Activated CD4-positive, alpha-beta T cell treated with anti-CD3 and anti-CD28 coated beads for 36 hours (primary cell): ENCODE results near the gene MPP4. TPM values are rescaled to one million over a fixed set of nuclear protein-coding genes. Genes with fewer than 3 reads are reported as not detected.
A peak's percentile ranks its signal among the peaks of the same experiment; 100 is the strongest.

ENCODE experiments used
- ATAC-seq: fragments of 200-7000 bp; cut with Tn5 transposase; one replicate; pipeline ENCODE4 v1.10.0; 2021; ENCODE audit warnings: mild to moderate bottlenecking, moderate library complexity
- CTCF ChIA-PET: fragments of 350-600 bp; sonication (Branson Sonifier 250); formaldehyde crosslinking; loops from one replicate; lab custom pipeline; 2021; ENCODE audit warnings: antibody characterized with exemption; lab: Charles Lee
- POLR2A ChIA-PET: fragments of 350-600 bp; sonication (Branson Sonifier 250); formaldehyde crosslinking; loops from one replicate; lab custom pipeline; 2021; ENCODE audit warnings: antibody characterized with exemption, inconsistent platforms; lab: Charles Lee
- DNase-seq: peaks from one replicate; pipeline ENCODE4 v3.0.0-alpha.2; 2020
- H3K27ac Mint-ChIP-seq: one replicate; pipeline ENCODE4 v1.8.0; 2021; ENCODE audit warnings: mixed read lengths
- H3K27me3 Mint-ChIP-seq: one replicate; pipeline ENCODE4 v1.8.0; 2021; ENCODE audit warnings: mixed read lengths
- H3K36me3 Mint-ChIP-seq: one replicate; pipeline ENCODE4 v1.8.0; 2021; ENCODE audit warnings: low read depth, mixed read lengths
- H3K4me1 Mint-ChIP-seq: one replicate; pipeline ENCODE4 v1.8.0; 2021; ENCODE audit warnings: mixed read lengths
- H3K4me3 Mint-ChIP-seq: one replicate; pipeline ENCODE4 v1.8.0; 2021; ENCODE audit warnings: mild to moderate bottlenecking, moderate library complexity, mixed read lengths
- H3K9me3 Mint-ChIP-seq: one replicate; pipeline ENCODE4 v1.8.0; 2021; ENCODE audit warnings: low read depth, mixed read lengths
- intact Hi-C, 2 experiments: fragments of 100-400 bp; cut with DNase I in 1 of 2; cut with micrococcal nuclease in 1 of 2; formaldehyde crosslinking; loops; one replicate each; pipeline versions ENCODE4 v1.14.2 to v1.15.1; 2022 to 2024; cut with DNase I, micrococcal nuclease
- total RNA-seq, 2 experiments: library from RNA; stranded (reverse); gene quantifications; one replicate each; pipeline ENCODE4 v1.2.3, GENCODE V29; 2021

Gene MPP4
- total RNA-seq, result not detected

- Mint-ChIP-seq H3K27ac (no peak within 1 kb of the TSS), H3K9me3 (no peaks in the 10 kb centered on the region), H3K4me3 (no peak within 1 kb of the TSS), H3K36me3 (peaks cover 2% of the 10 kb centered on the region), H3K27me3 (no peaks in the 10 kb centered on the region), H3K4me1 (peaks cover 3% of the 10 kb centered on the region)
- POLR2A ChIA-PET, result no interaction called here
- DNase-seq (no peak), ATAC-seq (no peak)
- CTCF ChIA-PET, result no interaction called here
- intact Hi-C loops, result no loop called here
These were observed at the start of gene MPP4 for GRCh38 chr2:201698588-201699226. MPP4 (minus strand) TSS chr2:201698644; CDS start chr2:201693954, 4,690 bp downstream.

DNA sequence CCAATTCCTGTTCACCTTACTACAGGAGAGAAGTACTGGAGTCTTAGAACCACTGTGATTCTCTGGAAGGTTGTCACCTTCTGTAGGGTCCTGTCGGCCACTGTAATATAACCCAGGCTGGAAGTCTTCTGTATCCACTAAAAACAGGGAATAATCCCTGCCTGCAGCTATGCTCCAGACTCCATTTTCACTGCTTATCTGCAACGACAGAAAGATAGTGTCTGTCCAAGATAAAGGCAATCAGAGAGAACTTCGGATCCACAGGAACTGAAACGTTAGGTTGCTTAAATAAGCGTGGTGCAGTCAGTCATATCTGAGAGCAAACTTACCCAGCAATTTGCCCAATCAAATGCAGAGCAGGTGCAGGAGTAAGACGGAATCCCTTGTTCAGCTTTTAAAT is 48.1 kb upstream of the MPP4 start:
- DNase-seq (no peak), ATAC-seq (no peak)
- Mint-ChIP-seq H3K36me3 (peaks cover 9% of the 10 kb centered on the region), H3K9me3 (no peaks in the 10 kb centered on the region), H3K4me1 (no peaks in the 10 kb centered on the region), H3K4me3 (no peak overlapping the region), H3K27ac (no peak overlapping the region), H3K27me3 (no peaks in the 10 kb centered on the region)
- POLR2A ChIA-PET, result no interaction called here
- CTCF ChIA-PET, result no interaction called here
- intact Hi-C loops, result no loop called here

GRCh38 chr2:201735486-201735885 is 37.0 kb upstream of the MPP4 start:
- H3K4me3 Mint-ChIP-seq, result no peak overlapping the region
- ChIA-PET POLR2A (no interaction called here), CTCF (no interaction called here)
- intact Hi-C loops, result no loop called here
- H3K36me3 Mint-ChIP-seq, result peaks cover 26% of the 10 kb centered on the region
- H3K9me3 Mint-ChIP-seq, result peaks cover 4% of the 10 kb centered on the region
- no peak overlapping the region for H3K27ac Mint-ChIP-seq
- no peak for ATAC-seq
- no peaks in the 10 kb centered on the region for H3K27me3 Mint-ChIP-seq
- no peak for DNase-seq
- peaks cover 11% of the 10 kb centered on the region for H3K4me1 Mint-ChIP-seq

- CTCF ChIA-PET, result interaction anchor here (0.6 to 1.1 kb wide), 4 partner anchors 15 to 154 kb away, joined by 3 to 4 read pairs (median 4); no protein-coding TSS in a partner anchor
These were observed 35.7 kb upstream of the MPP4 start for GRCh38 chr2:201734111-201734510.

GRCh38 chr2:201733544-201733943 is 35.1 kb upstream of the MPP4 start:
- intact Hi-C loops, result no loop called here
- H3K4me1 Mint-ChIP-seq, result peaks cover 12% of the 10 kb centered on the region
- H3K27ac Mint-ChIP-seq, result no peak overlapping the region
- peaks cover 4% of the 10 kb centered on the region for H3K9me3 Mint-ChIP-seq
- CTCF ChIA-PET, result interaction anchor here (0.7 to 1.1 kb wide), 3 partner anchors 15 to 35 kb away, joined by 3 to 4 read pairs (median 3); no protein-coding TSS in a partner anchor
- ATAC-seq (no peak), DNase-seq (no peak)
- H3K4me3 Mint-ChIP-seq, result no peak overlapping the region
- peaks cover 28% of the 10 kb centered on the region for H3K36me3 Mint-ChIP-seq
- POLR2A ChIA-PET, result no interaction called here
- no peaks in the 10 kb centered on the region for H3K27me3 Mint-ChIP-seq

More at GRCh38 chr2:201734111-201734510, 35.7 kb upstream of the MPP4 start:
- Mint-ChIP-seq H3K4me3 (no peak overlapping the region), H3K4me1 (peaks cover 12% of the 10 kb centered on the region), H3K9me3 (peaks cover 4% of the 10 kb centered on the region), H3K27me3 (no peaks in the 10 kb centered on the region), H3K27ac (no peak overlapping the region), H3K36me3 (peaks cover 27% of the 10 kb centered on the region)
- ATAC-seq (no peak), DNase-seq (no peak)
- POLR2A ChIA-PET, result no interaction called here
- intact Hi-C loops, result no loop called here

DNA sequence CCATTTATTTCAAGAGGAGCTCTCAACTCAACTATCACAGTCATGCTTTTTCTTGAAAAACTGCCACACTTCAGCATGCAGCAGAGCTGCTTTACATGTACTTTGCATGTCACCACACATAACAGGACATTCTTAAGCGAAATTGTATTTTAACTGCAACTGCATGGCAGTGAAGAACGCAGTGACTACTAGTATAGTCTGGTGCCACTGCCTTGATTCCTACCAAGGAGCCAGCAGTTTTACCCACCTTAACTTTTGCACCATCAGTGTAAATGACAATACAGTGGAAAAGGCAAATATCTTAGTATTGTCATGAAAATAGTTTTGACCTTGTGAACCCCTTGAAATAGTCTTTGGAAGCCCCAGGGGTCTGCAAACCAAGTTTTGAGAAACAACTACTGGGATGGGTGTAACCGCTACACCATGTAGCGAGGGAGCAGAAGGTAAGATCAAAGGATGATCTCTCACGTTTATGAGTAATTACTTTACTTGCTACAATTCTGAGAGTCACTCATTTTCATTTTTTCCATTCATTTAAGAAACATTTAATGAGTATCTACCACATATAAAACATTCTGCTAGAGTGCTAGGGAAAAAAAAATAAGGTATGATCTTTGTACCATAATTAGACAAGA is 32.3 kb upstream of the MPP4 start:
- intact Hi-C loops, result no loop called here
- no peaks in the 10 kb centered on the region for H3K9me3 Mint-ChIP-seq
- H3K27ac Mint-ChIP-seq, result no peak overlapping the region
- H3K4me3 Mint-ChIP-seq, result no peak overlapping the region
- H3K4me1 Mint-ChIP-seq, result peaks cover 12% of the 10 kb centered on the region
- ChIA-PET POLR2A (no interaction called here), CTCF (no interaction called here)
- H3K27me3 Mint-ChIP-seq, result no peaks in the 10 kb centered on the region
- ATAC-seq (peak; percentile 96), DNase-seq (peak; percentile 30)
- H3K36me3 Mint-ChIP-seq, result peaks cover 23% of the 10 kb centered on the region

GRCh38 chr2:201715459-201715858 is 17.0 kb upstream of the MPP4 start:
- intact Hi-C loops, result no loop called here
- Mint-ChIP-seq H3K27ac (no peak overlapping the region), H3K4me1 (no peaks in the 10 kb centered on the region), H3K9me3 (peaks cover 6% of the 10 kb centered on the region), H3K4me3 (no peak overlapping the region), H3K36me3 (peaks cover 41% of the 10 kb centered on the region), H3K27me3 (no peaks in the 10 kb centered on the region)
- POLR2A ChIA-PET, result no interaction called here
- no peak for ATAC-seq
- CTCF ChIA-PET, result no interaction called here
- DNase-seq, result no peak

DNA sequence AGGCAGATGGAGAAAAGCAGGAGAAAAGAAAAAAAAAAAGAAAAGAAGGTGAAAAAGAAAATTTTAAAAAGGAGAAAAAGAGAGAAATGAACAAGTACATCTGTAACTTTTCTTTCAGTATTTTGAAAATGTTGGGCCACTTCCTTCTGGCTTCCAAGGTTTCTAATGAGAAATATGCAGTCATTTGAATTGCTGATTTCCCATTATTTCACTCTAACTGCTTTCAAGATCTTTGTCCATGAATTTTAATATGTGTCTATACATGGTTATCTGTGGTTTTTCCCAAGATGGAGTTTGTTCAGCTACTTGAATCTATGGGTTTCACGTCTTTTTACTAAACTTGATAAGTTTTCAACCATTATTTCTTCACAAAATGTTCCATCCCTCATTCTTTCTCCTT is 14.3 kb upstream of the MPP4 start:
- H3K4me3 Mint-ChIP-seq, result no peak overlapping the region
- ATAC-seq, result no peak
- ChIA-PET POLR2A (no interaction called here), CTCF (interaction anchor here (0.7 kb wide), 1 partner anchor 153 kb away, joined by 3 read pairs; no protein-coding TSS in a partner anchor)
- H3K36me3 Mint-ChIP-seq, result peaks cover 28% of the 10 kb centered on the region
- no peak for DNase-seq
- no peaks in the 10 kb centered on the region for H3K4me1 Mint-ChIP-seq
- H3K27ac Mint-ChIP-seq, result no peak overlapping the region
- H3K9me3 Mint-ChIP-seq, result no peaks in the 10 kb centered on the region
- H3K27me3 Mint-ChIP-seq, result no peaks in the 10 kb centered on the region
- intact Hi-C loops, result no loop called here

- Mint-ChIP-seq H3K36me3 (peaks cover 17% of the 10 kb centered on the region), H3K27me3 (no peaks in the 10 kb centered on the region), H3K4me3 (no peak overlapping the region), H3K9me3 (no peaks in the 10 kb centered on the region), H3K4me1 (no peaks in the 10 kb centered on the region), H3K27ac (no peak overlapping the region)
- ATAC-seq (no peak), DNase-seq (no peak)
- intact Hi-C loops, result no loop called here
- ChIA-PET POLR2A (interaction anchor here (0.6 kb wide), 1 partner anchor 13 kb away, joined by 4 read pairs; no protein-coding TSS in a partner anchor), CTCF (interaction anchor here (0.6 to 1.1 kb wide), 6 partner anchors 8 to 784 kb away, joined by 3 to 4 read pairs (median 3); no protein-coding TSS in a partner anchor)
These were observed 11.3 kb upstream of the MPP4 start for GRCh38 chr2:201709747-201710146.

DNA sequence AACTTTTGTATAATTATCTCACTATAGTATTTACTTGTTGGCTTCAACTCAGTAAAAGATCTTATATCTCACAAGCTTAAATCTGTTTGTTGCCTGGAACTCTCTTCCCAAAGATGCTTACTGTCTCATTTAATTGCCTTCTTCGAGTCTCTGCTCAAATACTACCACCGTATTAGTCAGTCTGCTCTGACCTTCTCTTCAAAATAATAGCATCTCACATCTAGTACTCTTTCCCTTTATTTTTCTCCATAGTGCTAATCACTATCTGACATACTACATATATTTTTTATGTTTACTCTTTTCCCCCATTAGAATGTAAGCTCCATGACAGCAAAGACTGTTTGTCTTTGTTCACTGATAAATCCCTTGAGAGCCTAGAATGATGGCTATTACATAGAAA is 10.6 kb upstream of the MPP4 start:
- Mint-ChIP-seq H3K4me1 (no peaks in the 10 kb centered on the region), H3K4me3 (no peak overlapping the region)

GRCh38 chr2:201707753-201708152 is 9.3 kb upstream of the MPP4 start:
- POLR2A ChIA-PET, result no interaction called here
- Mint-ChIP-seq H3K27ac (no peak overlapping the region), H3K9me3 (no peaks in the 10 kb centered on the region), H3K4me1 (no peaks in the 10 kb centered on the region), H3K36me3 (peaks cover 10% of the 10 kb centered on the region), H3K4me3 (no peak overlapping the region), H3K27me3 (no peaks in the 10 kb centered on the region)
- DNase-seq (no peak), ATAC-seq (no peak)
- intact Hi-C loops, result no loop called here
- CTCF ChIA-PET, result no interaction called here

More for the DNA sequence above, 10.6 kb upstream of the MPP4 start:
- ChIA-PET POLR2A (interaction anchor here (0.6 kb wide), 1 partner anchor 12 kb away, joined by 4 read pairs; no protein-coding TSS in a partner anchor), CTCF (interaction anchor here (0.6 to 1.0 kb wide), 3 partner anchors 9 to 347 kb away, joined by 3 read pairs; no protein-coding TSS in a partner anchor)
- H3K36me3 Mint-ChIP-seq, result peaks cover 13% of the 10 kb centered on the region
- H3K27me3 Mint-ChIP-seq, result no peaks in the 10 kb centered on the region
- ATAC-seq (no peak), DNase-seq (no peak)
- H3K27ac Mint-ChIP-seq, result no peak overlapping the region
- intact Hi-C loops, result no loop called here
- H3K9me3 Mint-ChIP-seq, result no peaks in the 10 kb centered on the region

DNA sequence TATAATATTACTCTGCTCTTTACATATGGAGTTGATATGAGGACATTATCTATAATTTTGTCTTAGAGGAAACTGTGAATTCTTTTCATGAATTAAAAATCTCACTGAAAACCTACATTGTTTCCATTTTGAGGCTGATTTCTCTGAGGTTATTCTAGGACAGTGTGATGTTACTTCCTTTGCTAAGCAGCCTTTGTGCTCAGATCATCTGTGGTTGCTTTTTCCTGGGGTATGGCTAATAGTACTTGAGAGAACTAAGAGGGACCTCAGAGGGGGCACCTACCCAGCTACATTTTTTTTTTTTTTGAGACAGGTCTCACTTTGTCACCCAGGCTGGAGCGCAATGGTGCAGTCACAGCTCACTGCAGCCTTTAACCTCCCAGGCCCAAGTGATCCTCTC is 8.7 kb upstream of the MPP4 start:
- Mint-ChIP-seq H3K4me3 (no peak overlapping the region), H3K27me3 (no peaks in the 10 kb centered on the region), H3K4me1 (no peaks in the 10 kb centered on the region), H3K27ac (no peak overlapping the region), H3K36me3 (peaks cover 8% of the 10 kb centered on the region), H3K9me3 (no peaks in the 10 kb centered on the region)
- ATAC-seq, result no peak
- ChIA-PET CTCF (no interaction called here), POLR2A (no interaction called here)
- no peak for DNase-seq
- intact Hi-C loops, result no loop called here
